HL-60 (cell line): ENCODE results near the gene TM7SF2.

ENCODE experiments used
- DNase-seq, 2 experiments: peaks; one replicate each; pipeline ENCODE4 v3.0.0-alpha.2; 2010 to 2020; ENCODE audit warnings: low read depth in 1 of 2, low spot score in 1 of 2
- H3K27ac ChIP-seq: fragments of 250-450 bp; sonication (Bioruptor Pico); replicated peaks from 2 replicates; pipeline ENCODE4 v1.5.1; 2020; ENCODE audit warnings: mild to moderate bottlenecking, moderate library complexity
- H3K27me3 ChIP-seq: fragments of 250-450 bp; sonication (Bioruptor Pico); 2 replicates; pipeline ENCODE4 v1.5.1; 2021; ENCODE audit warnings: mild to moderate bottlenecking, moderate library complexity; ENCODE audit not compliant: insufficient read depth, poor library complexity, severe bottlenecking
- H3K4me3 ChIP-seq: replicated peaks from 2 replicates; pipeline ENCODE4 v1.5.1; 2011; ENCODE audit warnings: mild to moderate bottlenecking, control low read depth, low read length; ENCODE audit not compliant: insufficient read depth
- GABPA ChIP-seq: IDR thresholded peaks from 2 replicates; pipeline ENCODE4 v1.6.1; 2012; ENCODE audit warnings: low read depth
- POLR2AphosphoS5 ChIP-seq: IDR thresholded peaks from 2 replicates; pipeline ENCODE4 v1.6.1; 2012; ENCODE audit warnings: low read depth
- SPI1 ChIP-seq: IDR thresholded peaks from 2 replicates; pipeline ENCODE4 v1.6.1; 2012; ENCODE audit warnings: low read depth, mild to moderate bottlenecking, borderline replicate concordance
- TF ChIP-seq, protein P1 (sequence below): IDR thresholded peaks from 2 replicates; pipeline ENCODE4 v1.6.1; 2012; ENCODE audit warnings: low read depth; ENCODE audit not compliant: insufficient replicate concordance
- TF ChIP-seq, protein P2 (sequence below): IDR thresholded peaks from one replicate; pipeline ENCODE4 v1.5.1; 2011; ENCODE audit warnings: low read length, control low read depth, inconsistent platforms; ENCODE audit not compliant: insufficient read depth

The TM7SF2 gene

DNA sequence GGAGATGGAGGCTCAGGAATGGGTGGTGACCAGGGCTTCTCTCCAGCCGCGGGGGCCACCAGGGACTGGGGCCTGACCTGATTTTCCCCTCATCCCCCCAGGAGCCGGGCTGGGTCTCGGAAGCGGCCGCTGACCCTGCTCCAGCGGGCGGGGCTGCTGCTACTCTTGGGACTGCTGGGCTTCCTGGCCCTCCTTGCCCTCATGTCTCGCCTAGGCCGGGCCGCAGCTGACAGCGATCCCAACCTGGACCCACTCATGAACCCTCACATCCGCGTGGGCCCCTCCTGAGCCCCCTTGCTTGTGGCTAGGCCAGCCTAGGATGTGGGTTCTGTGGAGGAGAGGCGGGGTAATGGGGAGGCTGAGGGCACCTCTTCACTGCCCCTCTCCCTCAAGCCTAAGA is 23.8 kb upstream of the TM7SF2 start:
- no peak for DNase-seq
- H3K27ac ChIP-seq, result no peak overlapping the region
- H3K27me3 ChIP-seq, result no peaks in the 10 kb centered on the region
- H3K4me3 ChIP-seq, result no peak overlapping the region
- TF ChIP-seq GABPA, result no peak
- TF ChIP-seq POLR2AphosphoS5, result no peak

DNA sequence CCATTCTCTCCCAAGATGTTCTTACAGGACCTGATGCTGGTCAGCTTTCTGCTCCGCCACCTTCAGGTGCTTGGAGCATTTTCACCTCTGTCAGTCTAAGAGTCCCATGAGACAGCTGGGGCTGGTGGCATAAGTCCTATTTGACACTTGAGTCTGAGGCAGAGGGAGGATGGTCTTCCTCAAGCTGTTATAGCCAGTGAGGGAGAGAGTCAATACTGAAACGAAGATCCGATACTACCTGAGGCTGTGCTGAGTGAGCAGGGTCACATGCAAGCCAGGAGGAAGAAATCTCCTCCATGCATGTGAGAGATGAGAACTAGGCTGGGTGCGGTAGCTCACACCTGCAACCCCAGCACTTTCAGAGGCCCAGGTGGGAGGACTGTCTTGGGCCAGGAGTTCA is 22.1 kb upstream of the TM7SF2 start:
- TF ChIP-seq SPI1 (no peak), GABPA (no peak), POLR2AphosphoS5 (no peak)
- TF ChIP-seq, protein P1, sequence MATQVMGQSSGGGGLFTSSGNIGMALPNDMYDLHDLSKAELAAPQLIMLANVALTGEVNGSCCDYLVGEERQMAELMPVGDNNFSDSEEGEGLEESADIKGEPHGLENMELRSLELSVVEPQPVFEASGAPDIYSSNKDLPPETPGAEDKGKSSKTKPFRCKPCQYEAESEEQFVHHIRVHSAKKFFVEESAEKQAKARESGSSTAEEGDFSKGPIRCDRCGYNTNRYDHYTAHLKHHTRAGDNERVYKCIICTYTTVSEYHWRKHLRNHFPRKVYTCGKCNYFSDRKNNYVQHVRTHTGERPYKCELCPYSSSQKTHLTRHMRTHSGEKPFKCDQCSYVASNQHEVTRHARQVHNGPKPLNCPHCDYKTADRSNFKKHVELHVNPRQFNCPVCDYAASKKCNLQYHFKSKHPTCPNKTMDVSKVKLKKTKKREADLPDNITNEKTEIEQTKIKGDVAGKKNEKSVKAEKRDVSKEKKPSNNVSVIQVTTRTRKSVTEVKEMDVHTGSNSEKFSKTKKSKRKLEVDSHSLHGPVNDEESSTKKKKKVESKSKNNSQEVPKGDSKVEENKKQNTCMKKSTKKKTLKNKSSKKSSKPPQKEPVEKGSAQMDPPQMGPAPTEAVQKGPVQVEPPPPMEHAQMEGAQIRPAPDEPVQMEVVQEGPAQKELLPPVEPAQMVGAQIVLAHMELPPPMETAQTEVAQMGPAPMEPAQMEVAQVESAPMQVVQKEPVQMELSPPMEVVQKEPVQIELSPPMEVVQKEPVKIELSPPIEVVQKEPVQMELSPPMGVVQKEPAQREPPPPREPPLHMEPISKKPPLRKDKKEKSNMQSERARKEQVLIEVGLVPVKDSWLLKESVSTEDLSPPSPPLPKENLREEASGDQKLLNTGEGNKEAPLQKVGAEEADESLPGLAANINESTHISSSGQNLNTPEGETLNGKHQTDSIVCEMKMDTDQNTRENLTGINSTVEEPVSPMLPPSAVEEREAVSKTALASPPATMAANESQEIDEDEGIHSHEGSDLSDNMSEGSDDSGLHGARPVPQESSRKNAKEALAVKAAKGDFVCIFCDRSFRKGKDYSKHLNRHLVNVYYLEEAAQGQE, result no peak
- TF ChIP-seq, protein P2, sequence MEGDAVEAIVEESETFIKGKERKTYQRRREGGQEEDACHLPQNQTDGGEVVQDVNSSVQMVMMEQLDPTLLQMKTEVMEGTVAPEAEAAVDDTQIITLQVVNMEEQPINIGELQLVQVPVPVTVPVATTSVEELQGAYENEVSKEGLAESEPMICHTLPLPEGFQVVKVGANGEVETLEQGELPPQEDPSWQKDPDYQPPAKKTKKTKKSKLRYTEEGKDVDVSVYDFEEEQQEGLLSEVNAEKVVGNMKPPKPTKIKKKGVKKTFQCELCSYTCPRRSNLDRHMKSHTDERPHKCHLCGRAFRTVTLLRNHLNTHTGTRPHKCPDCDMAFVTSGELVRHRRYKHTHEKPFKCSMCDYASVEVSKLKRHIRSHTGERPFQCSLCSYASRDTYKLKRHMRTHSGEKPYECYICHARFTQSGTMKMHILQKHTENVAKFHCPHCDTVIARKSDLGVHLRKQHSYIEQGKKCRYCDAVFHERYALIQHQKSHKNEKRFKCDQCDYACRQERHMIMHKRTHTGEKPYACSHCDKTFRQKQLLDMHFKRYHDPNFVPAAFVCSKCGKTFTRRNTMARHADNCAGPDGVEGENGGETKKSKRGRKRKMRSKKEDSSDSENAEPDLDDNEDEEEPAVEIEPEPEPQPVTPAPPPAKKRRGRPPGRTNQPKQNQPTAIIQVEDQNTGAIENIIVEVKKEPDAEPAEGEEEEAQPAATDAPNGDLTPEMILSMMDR, result no peak
- Histone ChIP-seq H3K27ac (no peak overlapping the region), H3K27me3 (no peaks in the 10 kb centered on the region), H3K4me3 (no peak overlapping the region)
- DNase-seq, result no peak

DNA sequence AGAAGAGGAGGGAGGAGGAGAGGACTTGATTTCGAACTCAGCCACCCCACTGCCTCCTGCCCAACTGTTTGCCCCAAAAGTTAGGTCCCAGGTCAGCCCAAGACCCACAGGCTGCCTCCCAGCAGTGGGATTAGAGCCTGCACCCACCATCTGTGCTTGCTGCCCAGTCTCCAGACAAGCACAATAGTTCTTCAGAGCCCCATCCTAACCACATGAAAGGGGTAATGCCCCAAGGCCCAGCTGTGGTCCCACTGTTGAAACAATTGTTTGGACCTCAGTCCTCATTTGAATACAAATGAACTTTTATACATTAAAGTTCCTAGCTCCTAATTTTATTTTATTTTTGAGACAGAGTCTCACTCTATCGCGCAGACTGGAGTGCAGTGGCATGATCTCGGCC is 21.0 kb upstream of the TM7SF2 start:
- TF ChIP-seq, protein P2, result no peak
- TF ChIP-seq SPI1, result no peak
- TF ChIP-seq POLR2AphosphoS5, result no peak
- TF ChIP-seq GABPA, result no peak
- TF ChIP-seq, protein P1, result no peak
- Histone ChIP-seq H3K27me3 (no peaks in the 10 kb centered on the region), H3K27ac (no peak overlapping the region), H3K4me3 (no peak overlapping the region)
- no peak for DNase-seq

DNA sequence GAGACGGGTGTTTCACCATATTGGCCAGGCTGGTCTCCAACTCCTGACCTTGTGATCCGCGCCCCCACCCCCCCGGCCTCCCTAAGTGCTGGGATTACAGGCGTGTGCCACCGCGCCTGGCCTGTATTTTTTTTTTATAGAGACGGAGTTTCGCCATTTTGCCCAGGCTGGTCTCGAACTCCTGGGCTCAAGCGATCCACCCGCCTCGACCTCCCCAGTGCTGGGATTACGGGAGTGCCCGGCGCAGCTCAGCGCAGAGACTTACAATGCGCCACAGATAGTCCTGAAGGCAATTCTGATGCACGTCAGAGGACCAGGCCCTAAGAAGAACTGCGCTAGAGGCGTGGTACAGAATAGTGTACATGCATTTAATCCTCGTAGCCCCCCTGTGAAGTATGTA is 16.2 kb upstream of the TM7SF2 start:
- Histone ChIP-seq H3K27ac (peak overlapping the region; percentile 90), H3K27me3 (no peaks in the 10 kb centered on the region), H3K4me3 (no peak overlapping the region)
- DNase-seq, result no peak
- TF ChIP-seq, protein P1, result no peak
- TF ChIP-seq, protein P2, result no peak
- TF ChIP-seq GABPA, result no peak
- no peak for TF ChIP-seq SPI1
- no peak for TF ChIP-seq POLR2AphosphoS5
